ENCODE data around the gene C13orf46.

- no peak for TF ChIP-seq EZH2phosphoT487 (IDR thresholded peaks at IDR 0.05; ENCODE audit: insufficient read depth, low read depth)
- no peak for TF ChIP-seq EZH2 (IDR thresholded peaks at IDR 0.05; ENCODE audit: insufficient read depth, poor library complexity, severe bottlenecking)
These were observed 7.9 kb upstream of the C13orf46 start for GRCh38 chr13:113981611-113982295.
